A549 treated with AZD9567 at 1 μM for 4 hours (cell line): ENCODE data around the gene FAM50B. TPM values are rescaled to one million over a fixed set of nuclear protein-coding genes. Genes with fewer than 3 reads are reported as not detected.

Experiments
- total RNA-seq: library from RNA; stranded (reverse); fragments of 200-300 nt; extraction: Qiagen RNA extraction; gene quantifications from 5 replicates; pipeline ENCODE4 v1.2.3, GENCODE V29; 2022; ENCODE audit not compliant: insufficient read depth

Gene FAM50B
- 2.2 to 5.1 TPM (median 4.8 TPM) in 5 replicates for total RNA-seq

GRCh38 chr6:3848925-3849605 is at the start of gene FAM50B:
TSS of gene FAM50B (plus strand) at chr6:3849373. CDS start at chr6:3849812, 439 bp downstream.

Other genes starting within 250 kb of the FAM50B start
- 14.5 to 25.2 TPM (median 18.8 TPM) in 5 replicates for gene PXDC1, start 97.7 kb upstream of the FAM50B start, total RNA-seq
- not detected in 5 replicates for gene FAM217A, start 229.8 kb downstream of the FAM50B start, total RNA-seq